ENCODE measurements around the gene BBLN. TPM values are rescaled to one million over a fixed set of nuclear protein-coding genes. Genes with fewer than 3 reads are reported as not detected.

The BBLN gene
- total RNA-seq, 1 experiment from 2014 or later, result 70.4 TPM

GRCh38 chr9:128150594-128151308, 9.3 kb upstream of the BBLN start:
- intact Hi-C loops (cut with micrococcal nuclease), result no loop called here
- Mint-ChIP-seq H3K9me3 (ENCODE audit: unreplicated experiment) (no peaks in the 10 kb centered on the region), H3K27ac (ENCODE audit: low read depth, unreplicated experiment) (no peak overlapping the region), H3K36me3 (ENCODE audit: insufficient read depth, unreplicated experiment) (no peaks in the 10 kb centered on the region), H3K4me1 (ENCODE audit: insufficient read depth, unreplicated experiment) (peaks cover 31% of the 10 kb centered on the region), H3K4me3 (ENCODE audit: unreplicated experiment) (no peak overlapping the region), H3K27me3 (ENCODE audit: insufficient read depth, unreplicated experiment) (no peaks in the 10 kb centered on the region)
- POLR2A ChIA-PET, result interaction anchor here (0.7 to 0.8 kb wide), 2 partner anchors 9 to 39 kb away, joined by 4 read pairs; no protein-coding TSS in a partner anchor
- TF ChIP-seq, protein P1, sequence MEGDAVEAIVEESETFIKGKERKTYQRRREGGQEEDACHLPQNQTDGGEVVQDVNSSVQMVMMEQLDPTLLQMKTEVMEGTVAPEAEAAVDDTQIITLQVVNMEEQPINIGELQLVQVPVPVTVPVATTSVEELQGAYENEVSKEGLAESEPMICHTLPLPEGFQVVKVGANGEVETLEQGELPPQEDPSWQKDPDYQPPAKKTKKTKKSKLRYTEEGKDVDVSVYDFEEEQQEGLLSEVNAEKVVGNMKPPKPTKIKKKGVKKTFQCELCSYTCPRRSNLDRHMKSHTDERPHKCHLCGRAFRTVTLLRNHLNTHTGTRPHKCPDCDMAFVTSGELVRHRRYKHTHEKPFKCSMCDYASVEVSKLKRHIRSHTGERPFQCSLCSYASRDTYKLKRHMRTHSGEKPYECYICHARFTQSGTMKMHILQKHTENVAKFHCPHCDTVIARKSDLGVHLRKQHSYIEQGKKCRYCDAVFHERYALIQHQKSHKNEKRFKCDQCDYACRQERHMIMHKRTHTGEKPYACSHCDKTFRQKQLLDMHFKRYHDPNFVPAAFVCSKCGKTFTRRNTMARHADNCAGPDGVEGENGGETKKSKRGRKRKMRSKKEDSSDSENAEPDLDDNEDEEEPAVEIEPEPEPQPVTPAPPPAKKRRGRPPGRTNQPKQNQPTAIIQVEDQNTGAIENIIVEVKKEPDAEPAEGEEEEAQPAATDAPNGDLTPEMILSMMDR (IDR thresholded peaks at IDR 0.05; ENCODE audit: unreplicated experiment), result peak; percentile 12
- no TSS peak for BruUV-seq (replicated peaks)
- CTCF ChIA-PET, result interaction anchor here (0.6 to 0.9 kb wide), 3 partner anchors 111 to 731 kb away, joined by 3 read pairs; no protein-coding TSS in a partner anchor
- no peak for DNase-seq (ENCODE audit: unreplicated experiment)

GRCh38 chr9:128151309-128152132, 8.5 kb upstream of the BBLN start:
- Mint-ChIP-seq H3K9me3 (ENCODE audit: unreplicated experiment) (no peaks in the 10 kb centered on the region), H3K4me1 (ENCODE audit: insufficient read depth, unreplicated experiment) (peaks cover 31% of the 10 kb centered on the region), H3K4me3 (ENCODE audit: unreplicated experiment) (no peak overlapping the region), H3K27me3 (ENCODE audit: insufficient read depth, unreplicated experiment) (no peaks in the 10 kb centered on the region), H3K27ac (ENCODE audit: low read depth, unreplicated experiment) (no peak overlapping the region), H3K36me3 (ENCODE audit: insufficient read depth, unreplicated experiment) (no peaks in the 10 kb centered on the region)
- BruUV-seq (replicated peaks), result no TSS peak
- intact Hi-C loops (cut with micrococcal nuclease), result no loop called here
- TF ChIP-seq, protein P1 (IDR thresholded peaks at IDR 0.05; ENCODE audit: unreplicated experiment), result no peak
- CTCF ChIA-PET, result no interaction called here
- DNase-seq (ENCODE audit: unreplicated experiment), result no peak
- POLR2A ChIA-PET, result interaction anchor here (0.7 to 0.9 kb wide), 3 partner anchors 8 to 68 kb away, joined by 3 to 4 read pairs (median 4); no protein-coding TSS in a partner anchor

GRCh38 chr9:128152133-128153059, 7.7 kb upstream of the BBLN start:
- DNase-seq (ENCODE audit: unreplicated experiment), result no peak
- TF ChIP-seq, protein P1 (IDR thresholded peaks at IDR 0.05; ENCODE audit: unreplicated experiment), result no peak
- CTCF ChIA-PET, result no interaction called here
- H3K4me1 Mint-ChIP-seq (ENCODE audit: insufficient read depth, unreplicated experiment), result peaks cover 31% of the 10 kb centered on the region
- H3K27ac Mint-ChIP-seq (ENCODE audit: low read depth, unreplicated experiment), result peak overlapping the region; percentile 54
- H3K27me3 Mint-ChIP-seq (ENCODE audit: insufficient read depth, unreplicated experiment), result no peaks in the 10 kb centered on the region
- no TSS peak for BruUV-seq (replicated peaks)
- no peaks in the 10 kb centered on the region for H3K36me3 Mint-ChIP-seq (ENCODE audit: insufficient read depth, unreplicated experiment)
- no peaks in the 10 kb centered on the region for H3K9me3 Mint-ChIP-seq (ENCODE audit: unreplicated experiment)
- H3K4me3 Mint-ChIP-seq (ENCODE audit: unreplicated experiment), result no peak overlapping the region
- POLR2A ChIA-PET, result interaction anchor here (0.8 to 0.9 kb wide), 2 partner anchors 38 to 67 kb away, joined by 3 read pairs; no protein-coding TSS in a partner anchor
- intact Hi-C loops (cut with micrococcal nuclease), result no loop called here

All from MCF 10A (cell line).